ENCODE results near the gene FGGY.

- TF ChIP-seq ATF3 (IDR thresholded peaks at IDR 0.05) (no peak), CTCF (IDR thresholded peaks at IDR 0.05; ENCODE audit: low read depth, low read length, missing input control) (no peak)
Observed at GRCh38 chr1:59638231-59638711, 341.4 kb downstream of the FGGY start.

Measured in liver (tissue), 3 donors.